SK-N-SH treated with all-trans-retinoic acid at 6 μM for 48 hours (cell line): ENCODE measurements around the gene UGT1A5.

Experiments
- ATAC-seq: fragments of 200-7000 bp; cut with Tn5 transposase; 3 replicates; pipeline ENCODE4 v1.9.1; 2020; ENCODE audit warnings: mild to moderate bottlenecking, moderate library complexity
- BACH2 ChIP-seq: fragments of 250-450 bp; sonication (Bioruptor Pico); IDR thresholded peaks from 2 replicates; pipeline ENCODE4 v1.9.0; 2021; ENCODE audit warnings: mild to moderate bottlenecking, borderline replicate concordance
- CSDC2 ChIP-seq: fragments of 250-450 bp; sonication (Bioruptor Pico); IDR thresholded peaks from 2 replicates; pipeline ENCODE4 v1.5.0; 2020; ENCODE audit warnings: mild to moderate bottlenecking, moderate library complexity
- ESRRG ChIP-seq: fragments of 250-450 bp; sonication (Bioruptor Pico); IDR thresholded peaks from 2 replicates; pipeline ENCODE4 v1.6.1; 2021; ENCODE audit warnings: mild to moderate bottlenecking
- GLIS3 ChIP-seq: fragments of 250-450 bp; sonication (Bioruptor Pico); IDR thresholded peaks from 2 replicates; pipeline ENCODE4 v1.5.0; 2020; ENCODE audit warnings: mild to moderate bottlenecking, moderate library complexity
- ISL1 ChIP-seq: fragments of 250-450 bp; sonication (Bioruptor Pico); IDR thresholded peaks from 2 replicates; pipeline ENCODE4 v2.1.2; 2022; ENCODE audit warnings: mild to moderate bottlenecking, moderate library complexity
- PATZ1 ChIP-seq: fragments of 250-450 bp; sonication (Bioruptor Pico); IDR thresholded peaks from 2 replicates; pipeline ENCODE4 v1.8.0; 2020; ENCODE audit warnings: mild to moderate bottlenecking, moderate library complexity, borderline replicate concordance
- POU6F1 ChIP-seq: fragments of 250-450 bp; sonication (Bioruptor Pico); IDR thresholded peaks from 2 replicates; pipeline ENCODE4 v1.8.0; 2021; ENCODE audit warnings: low read depth, mild to moderate bottlenecking, moderate library complexity, borderline replicate concordance
- PPARA ChIP-seq: fragments of 250-450 bp; sonication (Bioruptor Pico); IDR thresholded peaks from 2 replicates; pipeline ENCODE4 v1.5.0; 2020; ENCODE audit warnings: mild to moderate bottlenecking, borderline replicate concordance
- RARB ChIP-seq: fragments of 250-450 bp; sonication (Bioruptor Pico); IDR thresholded peaks from 2 replicates; pipeline ENCODE4 v1.8.0; 2021; ENCODE audit warnings: mild to moderate bottlenecking, moderate library complexity
- TCF4 ChIP-seq: fragments of 250-450 bp; sonication (Bioruptor Pico); IDR thresholded peaks from 2 replicates; pipeline ENCODE4 v1.8.0; 2021; ENCODE audit warnings: mild to moderate bottlenecking, moderate library complexity, borderline replicate concordance
- TOX ChIP-seq: fragments of 250-450 bp; sonication (Bioruptor Pico); IDR thresholded peaks from 2 replicates; pipeline ENCODE4 v1.8.0; 2021; ENCODE audit warnings: mild to moderate bottlenecking, moderate library complexity, borderline replicate concordance
- ZC3H10 ChIP-seq: fragments of 250-450 bp; sonication (Bioruptor Pico); IDR thresholded peaks from 2 replicates; pipeline ENCODE4 v1.5.1; 2021; ENCODE audit warnings: mild to moderate bottlenecking, moderate library complexity
- ZFP3 ChIP-seq: fragments of 250-450 bp; sonication (Bioruptor Pico); IDR thresholded peaks from 2 replicates; pipeline ENCODE4 v1.5.0; 2020; ENCODE audit warnings: mild to moderate bottlenecking, moderate library complexity
- ZNF565 ChIP-seq: fragments of 450-650 bp; formaldehyde crosslinking; conservative IDR thresholded peaks from 2 replicates; pipeline ENCODE4 v1.5.0; 2020; ENCODE audit warnings: low read depth, mild to moderate bottlenecking, moderate library complexity
- ZNF70 ChIP-seq: fragments of 450-650 bp; formaldehyde crosslinking; IDR thresholded peaks from 2 replicates; pipeline ENCODE4 v1.5.0; 2020; ENCODE audit warnings: mild to moderate bottlenecking, moderate library complexity
- ZNF8 ChIP-seq: fragments of 450-650 bp; formaldehyde crosslinking; IDR thresholded peaks from 2 replicates; pipeline ENCODE4 v1.5.0; 2020; ENCODE audit warnings: mild to moderate bottlenecking, moderate library complexity
- TF ChIP-seq, protein P1 (sequence below): fragments of 250-450 bp; sonication (Bioruptor Pico); IDR thresholded peaks from 2 replicates; pipeline ENCODE4 v1.5.1; 2021; ENCODE audit warnings: mild to moderate bottlenecking, moderate library complexity
- TF ChIP-seq, protein P2 (sequence below): fragments of 250-450 bp; sonication (Bioruptor Pico); IDR thresholded peaks from 2 replicates; pipeline ENCODE4 v1.5.0; 2020; ENCODE audit warnings: mild to moderate bottlenecking, moderate library complexity

UGT1A5 gene

GRCh38 chr2:233803292-233803911 lies 90.7 kb downstream of the UGT1A5 start:
- TF ChIP-seq CSDC2 (no peak), BACH2 (no peak), ZNF565 (CRISPR knock-in tag) (no peak), ZNF8 (CRISPR knock-in tag) (no peak)
- TF ChIP-seq, all 23 proteins: peak for 0
- ATAC-seq = no peak

DNA sequence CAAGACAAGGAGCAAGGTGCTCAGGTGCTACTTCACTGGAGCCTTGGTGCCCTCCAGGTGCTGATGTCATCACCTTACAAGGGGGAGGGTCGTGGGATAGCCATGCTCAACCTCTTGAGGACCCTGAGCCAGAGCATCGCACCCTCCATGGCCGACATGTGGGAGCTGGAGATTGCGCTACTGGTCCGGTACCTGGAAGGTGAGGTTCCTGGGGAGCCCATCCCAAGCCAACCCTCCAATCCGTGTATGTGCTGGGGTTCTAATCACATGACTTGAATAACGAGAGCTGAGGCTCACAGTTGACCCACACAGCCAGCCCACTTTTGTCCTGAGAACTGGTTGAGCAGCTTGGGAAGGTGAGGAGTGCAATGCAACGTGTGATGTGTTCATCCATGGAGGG lies 91.3 kb downstream of the UGT1A5 start:
- TF ChIP-seq POU6F1 (CRISPR knock-in tag) (no peak), ESRRG (CRISPR knock-in tag) (no peak), GLIS3 (CRISPR knock-in tag) (no peak), BACH2 (no peak), PATZ1 (CRISPR knock-in tag) (no peak), TCF4 (CRISPR knock-in tag) (no peak), PPARA (CRISPR knock-in tag) (no peak), ZNF70 (CRISPR knock-in tag) (no peak), TOX (no peak), ISL1 (CRISPR knock-in tag) (no peak), ZFP3 (CRISPR knock-in tag) (no peak), ZC3H10 (CRISPR knock-in tag) (no peak), RARB (CRISPR knock-in tag) (no peak)
- TF ChIP-seq, protein P1, sequence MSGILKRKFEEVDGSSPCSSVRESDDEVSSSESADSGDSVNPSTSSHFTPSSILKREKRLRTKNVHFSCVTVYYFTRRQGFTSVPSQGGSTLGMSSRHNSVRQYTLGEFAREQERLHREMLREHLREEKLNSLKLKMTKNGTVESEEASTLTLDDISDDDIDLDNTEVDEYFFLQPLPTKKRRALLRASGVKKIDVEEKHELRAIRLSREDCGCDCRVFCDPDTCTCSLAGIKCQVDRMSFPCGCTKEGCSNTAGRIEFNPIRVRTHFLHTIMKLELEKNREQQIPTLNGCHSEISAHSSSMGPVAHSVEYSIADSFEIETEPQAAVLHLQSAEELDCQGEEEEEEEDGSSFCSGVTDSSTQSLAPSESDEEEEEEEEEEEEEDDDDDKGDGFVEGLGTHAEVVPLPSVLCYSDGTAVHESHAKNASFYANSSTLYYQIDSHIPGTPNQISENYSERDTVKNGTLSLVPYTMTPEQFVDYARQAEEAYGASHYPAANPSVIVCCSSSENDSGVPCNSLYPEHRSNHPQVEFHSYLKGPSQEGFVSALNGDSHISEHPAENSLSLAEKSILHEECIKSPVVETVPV (CRISPR knock-in tag) = no peak
- TF ChIP-seq, protein P2, sequence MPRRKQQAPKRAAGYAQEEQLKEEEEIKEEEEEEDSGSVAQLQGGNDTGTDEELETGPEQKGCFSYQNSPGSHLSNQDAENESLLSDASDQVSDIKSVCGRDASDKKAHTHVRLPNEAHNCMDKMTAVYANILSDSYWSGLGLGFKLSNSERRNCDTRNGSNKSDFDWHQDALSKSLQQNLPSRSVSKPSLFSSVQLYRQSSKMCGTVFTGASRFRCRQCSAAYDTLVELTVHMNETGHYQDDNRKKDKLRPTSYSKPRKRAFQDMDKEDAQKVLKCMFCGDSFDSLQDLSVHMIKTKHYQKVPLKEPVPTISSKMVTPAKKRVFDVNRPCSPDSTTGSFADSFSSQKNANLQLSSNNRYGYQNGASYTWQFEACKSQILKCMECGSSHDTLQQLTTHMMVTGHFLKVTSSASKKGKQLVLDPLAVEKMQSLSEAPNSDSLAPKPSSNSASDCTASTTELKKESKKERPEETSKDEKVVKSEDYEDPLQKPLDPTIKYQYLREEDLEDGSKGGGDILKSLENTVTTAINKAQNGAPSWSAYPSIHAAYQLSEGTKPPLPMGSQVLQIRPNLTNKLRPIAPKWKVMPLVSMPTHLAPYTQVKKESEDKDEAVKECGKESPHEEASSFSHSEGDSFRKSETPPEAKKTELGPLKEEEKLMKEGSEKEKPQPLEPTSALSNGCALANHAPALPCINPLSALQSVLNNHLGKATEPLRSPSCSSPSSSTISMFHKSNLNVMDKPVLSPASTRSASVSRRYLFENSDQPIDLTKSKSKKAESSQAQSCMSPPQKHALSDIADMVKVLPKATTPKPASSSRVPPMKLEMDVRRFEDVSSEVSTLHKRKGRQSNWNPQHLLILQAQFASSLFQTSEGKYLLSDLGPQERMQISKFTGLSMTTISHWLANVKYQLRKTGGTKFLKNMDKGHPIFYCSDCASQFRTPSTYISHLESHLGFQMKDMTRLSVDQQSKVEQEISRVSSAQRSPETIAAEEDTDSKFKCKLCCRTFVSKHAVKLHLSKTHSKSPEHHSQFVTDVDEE (CRISPR knock-in tag) = no peak
- TF ChIP-seq, all 23 proteins: peak for 0
- no peak for ATAC-seq

DNA sequence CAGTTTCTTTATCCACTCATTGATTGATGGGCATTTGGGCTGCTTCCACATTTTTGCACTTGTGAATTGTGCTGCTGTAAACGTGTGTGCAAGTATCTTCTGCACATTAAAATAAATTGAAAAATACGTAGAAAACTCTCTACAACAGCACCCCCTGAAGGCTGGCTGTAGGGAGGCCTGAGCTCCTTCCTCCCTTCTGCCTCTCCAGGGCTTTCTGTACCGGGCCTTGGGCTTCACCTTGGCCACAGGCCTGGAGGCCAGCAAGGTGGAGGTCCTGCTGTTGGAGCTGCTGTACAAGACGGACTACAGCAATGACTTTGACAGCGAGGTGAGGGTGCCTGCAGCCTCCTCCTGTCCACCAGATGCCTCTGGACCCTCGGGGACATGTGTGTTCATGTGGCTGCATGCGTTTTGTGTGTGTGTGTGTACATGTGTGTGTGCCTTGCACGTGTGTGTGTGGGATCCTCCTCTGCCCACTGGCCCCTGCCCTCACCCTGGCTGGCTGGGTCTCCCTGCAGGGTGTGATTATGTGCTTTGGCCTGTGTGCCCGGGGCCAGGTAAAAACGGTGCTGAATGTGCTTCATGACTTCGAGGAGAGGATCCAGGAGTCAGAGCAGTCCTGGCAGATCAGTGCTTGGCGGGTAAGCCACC lies 94.6 kb downstream of the UGT1A5 start:
- no peak for ATAC-seq
- TF ChIP-seq, protein P2 (CRISPR knock-in tag) = no peak
- TF ChIP-seq BACH2 = no peak
- no peak for TF ChIP-seq GLIS3 (CRISPR knock-in tag)
- TF ChIP-seq, all 23 proteins: peak for 0
